Measurements from ENCODE around the gene NFATC1.

Gene NFATC1

DNA sequence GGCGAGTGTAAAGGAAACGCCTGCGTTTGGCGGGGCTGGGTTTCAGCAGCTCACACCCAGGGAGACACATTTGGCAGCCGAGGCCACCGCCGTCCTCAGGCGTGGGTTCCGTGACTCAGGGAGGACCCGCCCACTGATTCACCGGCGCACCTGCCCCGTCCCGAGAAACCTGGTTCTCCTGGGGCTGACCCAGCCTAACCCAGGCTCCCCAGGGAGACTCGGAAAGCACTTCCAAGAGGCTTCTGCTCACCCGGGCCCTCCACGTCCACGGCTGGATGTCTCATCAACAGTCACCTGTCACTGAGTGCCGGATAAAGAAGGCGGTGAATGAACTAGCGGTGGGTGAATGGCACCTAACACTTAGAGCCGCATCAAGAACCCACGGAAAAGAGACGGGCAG, 157.4 kb downstream of the NFATC1 start:
- H3K4me3 ChIP-seq (ENCODE audit: low read depth, low read length): no peak overlapping the region
- CTCF ChIA-PET: no interaction called here
- DNase-seq (ENCODE audit: low read depth, low spot score): no peak
- TF ChIP-seq, protein P1, sequence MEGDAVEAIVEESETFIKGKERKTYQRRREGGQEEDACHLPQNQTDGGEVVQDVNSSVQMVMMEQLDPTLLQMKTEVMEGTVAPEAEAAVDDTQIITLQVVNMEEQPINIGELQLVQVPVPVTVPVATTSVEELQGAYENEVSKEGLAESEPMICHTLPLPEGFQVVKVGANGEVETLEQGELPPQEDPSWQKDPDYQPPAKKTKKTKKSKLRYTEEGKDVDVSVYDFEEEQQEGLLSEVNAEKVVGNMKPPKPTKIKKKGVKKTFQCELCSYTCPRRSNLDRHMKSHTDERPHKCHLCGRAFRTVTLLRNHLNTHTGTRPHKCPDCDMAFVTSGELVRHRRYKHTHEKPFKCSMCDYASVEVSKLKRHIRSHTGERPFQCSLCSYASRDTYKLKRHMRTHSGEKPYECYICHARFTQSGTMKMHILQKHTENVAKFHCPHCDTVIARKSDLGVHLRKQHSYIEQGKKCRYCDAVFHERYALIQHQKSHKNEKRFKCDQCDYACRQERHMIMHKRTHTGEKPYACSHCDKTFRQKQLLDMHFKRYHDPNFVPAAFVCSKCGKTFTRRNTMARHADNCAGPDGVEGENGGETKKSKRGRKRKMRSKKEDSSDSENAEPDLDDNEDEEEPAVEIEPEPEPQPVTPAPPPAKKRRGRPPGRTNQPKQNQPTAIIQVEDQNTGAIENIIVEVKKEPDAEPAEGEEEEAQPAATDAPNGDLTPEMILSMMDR (IDR thresholded peaks at IDR 0.05; ENCODE audit: insufficient read depth, low read length, missing control alignments): no peak
- POLR2A ChIA-PET: no interaction called here

GRCh38 chr18:79553696-79554095, 158.0 kb downstream of the NFATC1 start:
- POLR2A ChIA-PET: no interaction called here
- CTCF ChIA-PET: no interaction called here
- TF ChIP-seq, protein P1 (IDR thresholded peaks at IDR 0.05; ENCODE audit: insufficient read depth, low read length, missing control alignments): no peak

DNA sequence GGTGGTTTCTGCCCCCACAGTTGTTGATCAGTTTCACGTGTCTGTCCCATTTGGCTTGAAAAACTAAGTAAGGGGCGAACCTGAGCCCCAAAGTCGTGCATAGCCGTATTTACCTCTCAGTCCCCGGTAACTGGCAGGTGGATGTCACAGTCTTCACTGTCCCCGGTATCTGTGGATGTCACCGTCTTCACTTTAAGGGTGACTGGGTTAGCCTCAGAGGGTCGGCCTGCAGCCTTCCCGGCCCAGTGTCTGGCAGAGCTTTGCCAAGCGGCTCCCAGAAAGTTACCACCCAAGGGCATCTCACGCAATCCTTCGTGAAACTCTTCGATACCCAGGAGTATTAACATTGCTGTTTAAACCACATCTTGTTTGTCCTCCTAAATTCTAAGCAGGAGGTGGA, 158.6 kb downstream of the NFATC1 start:
- CTCF ChIA-PET: no interaction called here
- no peak overlapping the region for H3K4me3 ChIP-seq (ENCODE audit: low read depth, low read length)
- POLR2A ChIA-PET: no interaction called here
- no peak for DNase-seq (ENCODE audit: low read depth, low spot score)
- TF ChIP-seq, protein P1 (IDR thresholded peaks at IDR 0.05; ENCODE audit: insufficient read depth, low read length, missing control alignments): no peak

More at GRCh38 chr18:79553696-79554095, 158.0 kb downstream of the NFATC1 start:
- no peak for DNase-seq (ENCODE audit: low read depth, low spot score)
- no peak overlapping the region for H3K4me3 ChIP-seq (ENCODE audit: low read depth, low read length)

DNA sequence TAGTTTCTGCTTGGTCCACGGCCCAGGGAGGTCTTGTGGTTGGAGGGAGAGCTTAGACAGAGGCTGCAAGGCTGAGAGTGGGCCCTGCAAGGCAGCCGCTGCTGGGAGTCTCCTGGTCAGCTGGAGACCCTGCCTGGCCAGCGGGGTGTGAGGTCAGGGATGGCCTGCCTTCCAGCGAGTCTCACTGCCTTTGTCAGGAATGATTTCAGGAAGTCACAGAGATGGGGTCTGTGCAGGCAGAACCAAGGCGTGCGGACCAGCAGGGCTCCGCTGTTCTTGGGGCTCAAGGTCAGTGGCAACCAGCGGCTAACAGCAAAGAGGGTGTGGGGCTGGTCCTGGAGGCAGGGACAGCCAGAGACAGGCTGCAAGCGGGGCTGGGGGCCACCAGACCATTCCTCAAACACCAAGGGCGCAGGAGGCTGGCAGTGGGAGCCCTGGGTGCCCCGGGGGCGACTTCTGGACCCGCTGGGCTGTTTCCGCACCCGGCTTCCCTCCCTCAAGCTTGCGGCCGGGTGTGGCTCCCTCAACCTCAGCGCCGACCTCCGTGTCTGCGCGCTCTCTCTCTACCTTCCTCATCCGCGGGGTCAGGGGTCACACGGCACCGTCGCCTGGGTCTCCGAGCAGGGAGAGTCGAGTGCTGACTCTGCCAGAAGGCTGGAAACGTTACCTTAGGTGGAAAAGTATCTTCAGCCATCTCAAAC, 159.4 kb downstream of the NFATC1 start:
- POLR2A ChIA-PET: interaction anchor here (0.6 kb wide), 1 partner anchor 31 kb away, joined by 3 read pairs; no protein-coding TSS in a partner anchor
- no peak for DNase-seq (ENCODE audit: low read depth, low spot score)
- TF ChIP-seq, protein P1 (IDR thresholded peaks at IDR 0.05; ENCODE audit: insufficient read depth, low read length, missing control alignments): no peak
- no peak overlapping the region for H3K4me3 ChIP-seq (ENCODE audit: low read depth, low read length)
- CTCF ChIA-PET: interaction anchor here (0.9 kb wide), 1 partner anchor 176 kb away, joined by 3 read pairs; no protein-coding TSS in a partner anchor

DNA sequence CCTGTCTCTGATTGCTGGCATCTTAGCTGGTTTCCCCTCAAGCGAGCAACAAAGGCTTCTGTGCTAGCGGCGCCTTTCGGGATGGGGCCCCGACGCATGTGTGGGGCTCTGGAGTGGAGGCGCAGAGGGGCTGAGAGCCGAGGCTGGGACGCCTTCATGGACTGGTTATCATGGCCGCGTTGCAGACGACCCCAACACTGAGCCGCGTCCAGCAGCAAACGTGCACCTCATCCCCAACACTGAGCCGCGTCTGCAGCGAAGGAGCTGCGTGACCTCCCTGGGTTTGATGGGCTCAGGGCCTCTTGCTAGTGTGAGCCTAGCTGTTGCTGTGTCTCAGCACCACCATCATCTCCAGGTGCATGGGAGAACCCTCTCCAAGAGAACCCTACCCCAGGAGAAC, 160.2 kb downstream of the NFATC1 start:
- ChIA-PET POLR2A (no interaction called here), CTCF (interaction anchor here (0.9 kb wide), 1 partner anchor 177 kb away, joined by 3 read pairs; no protein-coding TSS in a partner anchor)
- no peak for DNase-seq (ENCODE audit: low read depth, low spot score)
- TF ChIP-seq, protein P1 (IDR thresholded peaks at IDR 0.05; ENCODE audit: insufficient read depth, low read length, missing control alignments): no peak
- no peak overlapping the region for H3K4me3 ChIP-seq (ENCODE audit: low read depth, low read length)

GRCh38 chr18:79556829-79557585, 161.3 kb downstream of the NFATC1 start:
- CTCF ChIA-PET: no interaction called here
- no peak for DNase-seq (ENCODE audit: low read depth, low spot score)
- H3K4me3 ChIP-seq (ENCODE audit: low read depth, low read length): no peak overlapping the region
- TF ChIP-seq, protein P1 (IDR thresholded peaks at IDR 0.05; ENCODE audit: insufficient read depth, low read length, missing control alignments): no peak
- POLR2A ChIA-PET: no interaction called here

All from AG04449 (cell line).